Vagina (tissue), 2 donors: ENCODE measurements around the gene IGDCC3. TPM values are rescaled to one million over a fixed set of nuclear protein-coding genes. Genes with fewer than 3 reads are reported as not detected.
A peak's percentile ranks its signal among the peaks of the same experiment; 100 is the strongest.

Experiments used
- DNase-seq, 2 donors: peaks; one replicate each; pipeline ENCODE4 v3.0.0-alpha.2; 2017; ENCODE audit errors: extremely low spot score in 2 of 2
- H3K27ac ChIP-seq: fragments of 200-600 bp; sonication (generic); one replicate; pipeline ENCODE4 v1.5.1; 2019
- H3K27me3 ChIP-seq: fragments of 200-600 bp; sonication (generic); one replicate; pipeline ENCODE4 v1.5.1; 2019
- H3K36me3 ChIP-seq, 2 donors: fragments of 200-600 bp; sonication (generic); one replicate each; pipeline ENCODE4 v1.5.1; 2017 to 2019
- H3K4me1 ChIP-seq: fragments of 200-600 bp; sonication (generic); one replicate; pipeline ENCODE4 v1.5.1; 2019
- H3K4me3 ChIP-seq, 2 donors: fragments of 200-600 bp; sonication (generic); 1 replicate in 1 of 2; 2 replicates in 1 of 2; pipeline ENCODE4 v1.5.1; 2016 to 2019
- H3K9me3 ChIP-seq: fragments of 200-600 bp; sonication (generic); one replicate; pipeline ENCODE4 v1.5.1; 2019
- CTCF ChIP-seq, 3 experiments: fragments of 450-650 bp in 2 of 3; fragments of 200-600 bp in 1 of 3; sonication (generic) in 1 of 3; IDR thresholded peaks; one replicate each; pipeline ENCODE4 v1.5.1; 2017 to 2019; ENCODE audit warnings: antibody characterized with exemption in 3 of 3, mild to moderate bottlenecking in 2 of 3, moderate library complexity in 2 of 3
- POLR2A ChIP-seq, 2 donors: fragments of 450-650 bp; IDR thresholded peaks; one replicate each; pipeline ENCODE4 v1.6.1; 2017; ENCODE audit warnings: antibody characterized with exemption in 2 of 2, mild to moderate bottlenecking in 2 of 2, moderate library complexity in 2 of 2
- POLR2AphosphoS5 ChIP-seq, 2 donors: sonication (generic); formaldehyde crosslinking; IDR thresholded peaks; one replicate each; pipeline ENCODE4 v1.9.0; 2017; ENCODE audit warnings: antibody characterized with exemption in 2 of 2, mild to moderate bottlenecking in 2 of 2, low read depth in 1 of 2; ENCODE audit not compliant: insufficient read depth in 1 of 2
- intact Hi-C: fragments of 100-400 bp; cut with DNase I; formaldehyde crosslinking; loops from one replicate; pipeline ENCODE4 v1.15.1; 2023
- total RNA-seq: library from RNA; depleted of rRNA; stranded (reverse); fragments of >200 nt; gene quantifications from one replicate; pipeline ENCODE4 v1.2.3, GENCODE V29; 2016

IGDCC3 gene
- total RNA-seq, 1 donor from 2014 or later, result 0.49 TPM

- TF ChIP-seq POLR2A (IDR thresholded peaks at IDR 0.05) (no peak), CTCF (IDR thresholded peaks at IDR 0.05) (no peak), POLR2AphosphoS5 (IDR thresholded peaks at IDR 0.05; ENCODE audit: insufficient read depth in 1 of 2, low read depth in 1 of 2) (no peak)
- Histone ChIP-seq H3K27ac (no peak overlapping the region), H3K4me1 (peaks cover 33% of the 10 kb centered on the region), H3K9me3 (no peaks in the 10 kb centered on the region), H3K4me3 (no peak overlapping the region), H3K36me3 (no peaks in the 10 kb centered on the region), H3K27me3 (no peaks in the 10 kb centered on the region)
- intact Hi-C loops, result no loop called here
- DNase-seq, result no peak
These were observed 4.3 kb upstream of the IGDCC3 start for GRCh38 chr15:65382146-65382491.

GRCh38 chr15:65381445-65382145 lies 3.8 kb upstream of the IGDCC3 start:
- H3K27me3 ChIP-seq, result no peaks in the 10 kb centered on the region
- H3K9me3 ChIP-seq, result no peaks in the 10 kb centered on the region
- no peaks in the 10 kb centered on the region for H3K36me3 ChIP-seq
- no peak for DNase-seq
- H3K27ac ChIP-seq, result no peak overlapping the region
- no peak overlapping the region for H3K4me3 ChIP-seq
- H3K4me1 ChIP-seq, result peaks cover 38% of the 10 kb centered on the region
- intact Hi-C loops, result no loop called here
- no peak for TF ChIP-seq CTCF (IDR thresholded peaks at IDR 0.05)
- TF ChIP-seq POLR2A (IDR thresholded peaks at IDR 0.05), result no peak
- TF ChIP-seq POLR2AphosphoS5 (IDR thresholded peaks at IDR 0.05; ENCODE audit: insufficient read depth in 1 of 2, low read depth in 1 of 2), result no peak

- intact Hi-C loops, result no loop called here
- TF ChIP-seq CTCF (IDR thresholded peaks at IDR 0.05) (no peak), POLR2A (IDR thresholded peaks at IDR 0.05) (no peak), POLR2AphosphoS5 (IDR thresholded peaks at IDR 0.05; ENCODE audit: insufficient read depth in 1 of 2, low read depth in 1 of 2) (no peak)
These were observed 2.2 kb upstream of the IGDCC3 start for GRCh38 chr15:65379986-65380385.

DNA sequence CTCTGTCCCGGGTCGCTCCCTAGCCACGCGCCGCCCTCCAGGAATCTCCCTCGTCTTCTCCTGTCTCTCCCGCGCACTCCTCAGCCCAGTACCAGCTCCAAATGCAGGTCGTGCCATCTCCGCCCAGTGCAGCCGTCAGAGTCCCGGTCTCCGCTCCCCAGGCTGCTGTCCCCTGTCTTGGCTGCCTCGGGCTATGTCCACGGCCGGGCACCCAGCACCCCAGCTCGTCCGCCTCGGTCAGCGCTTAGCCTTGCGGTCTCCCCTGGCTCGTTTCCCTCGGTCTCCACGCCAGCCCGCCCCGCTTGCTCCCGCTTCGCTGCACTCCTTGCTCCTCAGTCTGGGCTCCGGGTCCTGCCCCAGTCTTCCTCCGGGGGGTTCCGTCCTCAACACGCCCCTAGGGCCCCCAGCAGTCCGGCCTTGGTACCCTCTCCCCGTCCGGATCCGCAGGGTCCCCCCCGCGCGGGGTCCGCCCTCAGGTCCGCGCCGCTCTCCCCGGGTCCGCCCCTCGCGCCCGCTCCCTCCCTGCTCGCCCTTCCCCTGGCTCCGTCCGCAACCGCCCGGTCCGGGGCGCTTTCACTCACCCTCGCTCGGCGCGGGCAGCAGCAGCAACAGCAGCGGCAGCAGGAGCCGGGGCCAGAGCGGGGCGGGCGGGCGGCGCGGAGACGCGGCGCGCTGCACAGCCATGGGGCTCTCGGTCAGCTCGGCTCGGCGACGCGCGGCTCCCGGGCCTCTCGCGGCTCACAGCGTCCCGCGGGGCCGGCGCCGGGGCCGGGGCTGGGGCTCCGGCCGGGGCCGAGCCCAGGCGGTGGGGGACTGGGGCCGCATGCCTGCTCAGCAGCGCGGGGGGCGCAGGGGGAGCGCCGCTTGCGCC lies 462 bp downstream of the IGDCC3 start:
- intact Hi-C loops, result no loop called here
- Histone ChIP-seq H3K27me3 (no peaks in the 10 kb centered on the region), H3K27ac (peak overlapping the region; percentile 72)

More at GRCh38 chr15:65379986-65380385, 2.2 kb upstream of the IGDCC3 start:
- H3K27ac ChIP-seq, result no peak overlapping the region
- no peaks in the 10 kb centered on the region for H3K27me3 ChIP-seq
- H3K9me3 ChIP-seq, result no peaks in the 10 kb centered on the region
- no peak for DNase-seq
- H3K4me1 ChIP-seq, result peaks cover 28% of the 10 kb centered on the region
- H3K36me3 ChIP-seq, result no peaks in the 10 kb centered on the region
- H3K4me3 ChIP-seq, result no peak overlapping the region

More for the DNA sequence above, 462 bp downstream of the IGDCC3 start:
- no peak for DNase-seq
- TF ChIP-seq CTCF (IDR thresholded peaks at IDR 0.05) (no peak), POLR2A (IDR thresholded peaks at IDR 0.05) (no peak), POLR2AphosphoS5 (IDR thresholded peaks at IDR 0.05; ENCODE audit: insufficient read depth in 1 of 2, low read depth in 1 of 2) (no peak)
- peaks cover 20% of the 10 kb centered on the region for H3K4me1 ChIP-seq
- H3K4me3 ChIP-seq, result peak overlapping the region; percentile 62 to 71
- no peaks in the 10 kb centered on the region for H3K9me3 ChIP-seq
- no peaks in the 10 kb centered on the region for H3K36me3 ChIP-seq
